Retinal pigment epithelial cell (primary cell): ENCODE data around the gene CLIC5.

ENCODE experiments used
- DNase-seq: peaks from one replicate; pipeline ENCODE4 v3.0.0-alpha.2; 2010; ENCODE audit warnings: low read depth
- H3K4me3 ChIP-seq: 2 replicates; pipeline ENCODE4 v1.5.1; 2011; ENCODE audit warnings: mild to moderate bottlenecking, low read length, control low read depth, moderate library complexity
- CTCF ChIP-seq: conservative IDR thresholded peaks from 2 replicates; pipeline ENCODE4 v1.5.1; 2011; ENCODE audit warnings: low read depth, low read length, control low read depth, inconsistent platforms

Gene CLIC5

GRCh38 chr6:45898941-45899682 lies 116.5 kb downstream of the CLIC5 start:
- DNase-seq = no peak
- no peak overlapping the region for H3K4me3 ChIP-seq
- no peak for TF ChIP-seq CTCF

- no peak for TF ChIP-seq CTCF
- H3K4me3 ChIP-seq = no peak overlapping the region
- no peak for DNase-seq
These were observed 118.7 kb downstream of the CLIC5 start for GRCh38 chr6:45896783-45897441.

- TF ChIP-seq CTCF = no peak
- no peak overlapping the region for H3K4me3 ChIP-seq
- DNase-seq = no peak
These were observed 120.1 kb downstream of the CLIC5 start for GRCh38 chr6:45895569-45895968.

GRCh38 chr6:45892696-45893245 lies 122.9 kb downstream of the CLIC5 start:
- DNase-seq = no peak
- no peak overlapping the region for H3K4me3 ChIP-seq
- no peak for TF ChIP-seq CTCF

GRCh38 chr6:45892196-45892595 lies 123.5 kb downstream of the CLIC5 start:
- no peak overlapping the region for H3K4me3 ChIP-seq
- DNase-seq = no peak
- TF ChIP-seq CTCF = no peak

- H3K4me3 ChIP-seq = no peak overlapping the region
- no peak for TF ChIP-seq CTCF
- DNase-seq = no peak
These were observed 128.9 kb downstream of the CLIC5 start for GRCh38 chr6:45886776-45887175.

GRCh38 chr6:45884336-45884735 lies 131.3 kb downstream of the CLIC5 start:
- DNase-seq = no peak
- TF ChIP-seq CTCF = no peak

More at GRCh38 chr6:45884336-45884735, 131.3 kb downstream of the CLIC5 start:
- H3K4me3 ChIP-seq = no peak overlapping the region
